GM18505 (cell line): ENCODE measurements around the gene IGSF9.
"Not testable (repeated sequence)": the region's sequence is repeated elsewhere in the genome, so short reads cannot be mapped to it uniquely, and the experiment has no call there.

ENCODE experiments used
- ATAC-seq: cut with Tn5 transposase; IDR thresholded peaks from one replicate; pipeline ENCODE4 v1.9.1; 2021; ENCODE audit not compliant: unreplicated experiment
- POLR2A ChIP-seq: IDR thresholded peaks from 4 replicates; pipeline ENCODE4 v1.6.1; 2011; ENCODE audit warnings: borderline replicate concordance; ENCODE audit not compliant: insufficient read depth, insufficient read length; ENCODE audit errors: extremely low read depth

Gene IGSF9

DNA sequence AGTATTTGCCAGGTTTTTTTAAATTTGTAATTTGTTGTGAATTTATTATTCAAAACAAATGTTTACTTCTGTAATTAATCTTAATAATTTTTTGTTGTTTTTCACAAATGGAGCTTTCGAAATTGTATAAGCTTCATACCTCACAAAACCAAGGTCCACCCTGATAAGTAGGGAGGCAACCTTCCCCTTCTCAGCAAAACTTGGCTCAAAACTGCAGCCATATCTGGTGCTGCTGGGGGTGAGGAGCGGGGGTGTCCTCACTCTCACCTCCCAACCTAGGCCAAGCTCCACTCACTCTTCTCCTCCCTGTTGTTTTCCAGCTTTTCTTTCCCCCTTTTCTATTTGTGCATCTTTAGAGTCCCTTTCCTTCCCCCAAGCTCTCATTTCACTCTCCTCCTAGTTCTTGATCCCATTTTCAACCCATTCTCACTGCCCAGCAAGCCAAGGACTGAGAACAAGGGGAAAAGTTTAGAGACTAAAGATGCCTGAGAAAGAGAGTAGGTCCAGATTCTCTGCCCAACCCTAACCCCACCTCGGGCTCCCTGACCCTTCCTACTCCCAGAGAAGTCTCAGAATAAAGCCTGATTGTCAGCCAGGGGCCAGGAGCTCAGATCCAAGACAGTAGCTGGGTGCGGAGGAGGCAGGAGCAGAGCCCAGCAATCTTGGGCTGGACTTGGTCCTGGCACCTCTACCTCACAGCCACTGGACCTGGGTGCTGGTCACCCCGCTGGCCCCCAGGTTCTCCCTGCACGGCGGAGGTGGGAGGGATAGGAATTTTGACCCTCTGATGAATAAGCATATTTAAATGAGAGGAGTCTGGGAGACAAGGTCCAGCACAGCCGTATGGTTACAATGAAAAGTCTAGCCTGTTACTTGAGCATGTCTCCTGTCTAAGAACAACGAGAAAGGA, 37.1 kb downstream of the IGSF9 start:
- ATAC-seq, result no peak
- TF ChIP-seq POLR2A, result no peak

DNA sequence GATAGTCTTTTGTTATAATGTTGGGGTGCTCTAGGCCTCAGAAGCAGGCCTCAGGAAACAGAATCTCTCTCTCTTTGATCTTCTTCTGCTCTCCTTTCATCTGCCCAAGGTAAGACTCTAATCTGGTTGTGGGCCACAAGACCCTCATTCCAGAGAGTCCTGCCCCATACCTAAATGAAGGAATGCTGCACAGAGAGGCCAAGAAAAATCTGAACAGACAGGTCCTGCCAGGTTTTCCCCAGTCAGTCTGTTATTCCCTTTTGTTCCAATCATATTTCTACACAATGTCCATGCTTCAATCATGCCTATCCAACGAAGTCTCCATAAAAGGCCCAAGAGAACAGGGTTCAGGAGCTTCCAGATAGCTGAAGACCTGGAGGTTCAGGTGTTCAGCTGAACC, 38.5 kb downstream of the IGSF9 start:
- no peak for ATAC-seq
- TF ChIP-seq POLR2A, result no peak

DNA sequence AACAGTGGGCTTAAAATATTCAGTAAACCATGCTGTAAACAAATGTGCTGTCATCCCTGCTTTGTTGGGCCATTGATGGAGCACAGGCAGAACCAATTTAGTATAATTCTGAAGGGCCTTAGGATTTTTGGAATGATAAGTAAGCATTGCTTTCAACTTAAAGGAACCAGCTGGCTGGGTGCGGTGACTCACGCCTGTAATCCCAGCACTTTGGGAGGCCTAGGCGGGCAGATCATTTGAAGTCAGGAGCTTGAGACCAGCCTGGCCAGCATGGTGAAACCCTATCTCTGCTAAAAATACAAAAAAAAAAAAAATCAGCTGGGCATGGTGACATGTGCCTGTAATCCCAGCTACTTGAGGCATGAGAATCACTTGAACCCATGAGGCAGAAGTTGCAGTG, 41.4 kb downstream of the IGSF9 start:
- not testable (repeated sequence) for ATAC-seq

DNA sequence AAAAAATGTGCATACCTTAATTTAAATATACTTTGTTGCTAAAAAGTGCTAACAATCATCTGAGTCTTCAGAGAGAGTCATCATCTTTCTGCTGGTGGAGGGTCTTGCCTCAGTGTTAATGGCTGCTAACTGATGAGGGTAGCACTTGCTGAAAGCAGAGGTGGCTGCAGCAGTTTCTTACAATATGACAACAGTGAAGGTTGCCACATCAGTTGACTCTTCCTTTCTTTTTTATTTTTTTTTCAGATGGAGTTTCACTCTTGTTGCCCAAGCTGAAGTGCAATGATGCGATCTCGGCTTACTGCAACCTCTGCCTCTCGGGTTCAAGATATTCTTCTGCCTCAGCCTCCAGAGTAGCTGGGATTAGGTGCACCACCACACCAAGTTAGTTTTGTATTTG, 42.9 kb downstream of the IGSF9 start:
- TF ChIP-seq POLR2A, result no peak
- ATAC-seq, result no peak

DNA sequence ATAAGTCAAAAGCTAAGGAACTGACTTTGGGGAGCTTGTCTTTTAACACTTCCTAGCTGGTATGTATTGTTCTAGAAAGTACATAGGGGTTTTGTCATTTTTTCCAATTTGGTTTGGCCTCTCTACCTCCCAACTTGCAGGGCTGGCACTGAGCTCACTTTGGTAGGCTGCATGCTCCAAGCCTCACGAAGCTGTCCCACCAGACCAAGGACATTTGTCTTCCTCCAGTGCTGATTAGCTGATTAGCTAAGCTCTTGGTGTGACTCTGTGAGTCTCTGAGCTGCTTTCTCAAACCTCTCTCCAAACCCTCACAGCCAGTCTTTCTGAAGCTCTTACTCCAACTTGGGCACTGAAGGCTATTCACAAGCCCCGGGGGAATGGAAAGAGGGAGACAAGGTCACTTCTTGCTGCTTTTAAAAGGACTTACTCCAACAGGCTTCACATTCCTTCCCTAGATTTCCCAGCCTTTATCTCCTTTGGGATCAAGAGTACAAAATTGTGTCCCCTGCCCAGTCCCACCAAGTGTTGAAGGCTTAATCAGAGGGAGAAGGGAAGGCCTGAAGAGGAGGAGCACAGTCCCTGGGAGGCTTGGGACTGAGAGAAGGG, 44.6 kb downstream of the IGSF9 start:
- TF ChIP-seq POLR2A, result no peak
- ATAC-seq, result no peak

DNA sequence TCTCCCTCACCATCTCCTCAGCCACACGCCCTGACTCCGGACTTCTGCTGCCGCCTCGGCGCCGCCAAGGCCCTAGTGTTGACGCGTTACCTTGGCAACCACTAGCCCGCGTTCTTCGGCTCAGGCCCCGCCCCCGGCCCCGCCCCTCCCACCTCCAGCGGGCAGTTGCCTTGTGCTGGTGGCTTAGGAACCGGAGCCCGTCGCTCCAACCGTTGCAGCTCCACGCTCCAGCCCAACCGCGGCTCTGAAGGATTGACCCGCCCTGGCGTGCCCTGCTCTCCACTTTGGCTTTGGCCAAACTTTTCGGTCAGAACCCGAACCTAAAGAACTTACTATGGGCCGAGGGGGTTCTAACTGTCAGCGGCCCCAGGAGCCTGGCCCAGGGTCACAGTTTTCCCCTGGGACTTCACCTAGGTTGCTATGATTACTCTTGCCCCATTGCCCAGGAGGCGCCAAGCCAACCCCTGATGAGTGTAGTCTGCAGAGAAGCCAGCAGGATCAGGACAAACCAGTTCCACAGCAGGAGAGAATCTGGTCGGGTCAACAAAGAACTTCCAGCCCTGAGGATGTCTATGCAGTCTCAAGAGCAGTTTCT, 45.2 kb downstream of the IGSF9 start, which contains the start of gene CFAP45:
CFAP45 (minus strand) TSS at position 80 of the 595 bp plus-strand sequence; CDS start at position 13, 67 bp downstream.
- no peak for TF ChIP-seq POLR2A
- ATAC-seq, result no peak

DNA sequence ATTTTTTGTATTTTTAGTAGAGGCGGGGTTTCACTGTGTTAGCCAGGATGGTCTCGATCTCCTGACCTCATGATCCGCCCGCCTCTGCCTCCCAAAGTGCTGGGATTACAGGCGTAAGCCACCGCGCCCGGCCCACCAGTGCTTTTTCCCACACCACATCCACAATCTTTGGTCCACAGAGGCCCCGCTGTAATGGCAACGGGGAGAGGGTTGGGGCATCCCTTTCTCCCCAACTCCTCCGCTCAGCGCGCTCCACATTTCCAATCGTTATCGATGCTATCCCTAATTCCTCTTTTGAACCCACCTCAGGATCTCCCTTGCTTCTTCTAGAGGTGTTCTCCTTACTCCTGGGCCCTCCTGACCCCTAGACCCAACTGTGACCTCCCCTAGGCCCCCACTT, 45.8 kb downstream of the IGSF9 start:
- not testable (repeated sequence) for ATAC-seq

DNA sequence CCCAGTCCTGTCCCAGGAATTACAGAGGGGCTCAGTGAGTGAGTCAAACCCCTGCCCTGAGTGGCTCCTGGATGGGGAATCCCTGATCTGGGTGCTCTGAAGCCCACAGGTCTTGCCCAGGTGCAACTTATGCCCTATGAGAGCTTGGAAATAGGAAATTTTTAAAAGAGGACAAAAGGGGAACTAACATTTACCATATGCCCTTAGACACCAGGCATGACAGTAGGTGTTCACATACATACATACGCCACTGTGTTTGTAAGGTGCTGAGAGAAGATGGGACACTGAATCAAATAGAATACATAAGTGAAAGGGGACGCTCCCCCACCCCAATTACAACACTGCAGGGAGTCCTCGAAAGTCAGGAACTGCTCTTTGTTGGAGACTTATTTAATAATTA, 46.9 kb downstream of the IGSF9 start:
- ATAC-seq, result no peak
- TF ChIP-seq POLR2A, result no peak

DNA sequence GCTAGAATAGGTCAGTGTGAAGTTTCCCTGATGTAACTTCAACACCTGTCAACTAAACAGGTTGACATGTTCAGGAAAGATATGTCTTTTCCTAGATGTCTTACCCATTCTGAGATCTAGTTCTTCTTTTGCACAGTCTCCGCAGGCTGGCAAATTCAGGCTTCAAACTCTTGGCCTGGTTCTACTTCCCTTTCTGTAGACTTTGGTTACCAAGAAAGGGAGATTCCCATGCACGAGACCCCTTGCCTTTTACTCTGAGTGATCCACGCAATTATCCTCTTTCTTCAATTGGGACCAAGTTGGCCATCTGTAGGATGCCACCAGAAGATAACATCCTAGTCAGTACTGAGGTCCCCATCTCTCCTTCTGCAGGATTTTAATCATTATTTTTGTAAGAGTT, 47.5 kb downstream of the IGSF9 start:
- no peak for ATAC-seq
- no peak for TF ChIP-seq POLR2A

DNA sequence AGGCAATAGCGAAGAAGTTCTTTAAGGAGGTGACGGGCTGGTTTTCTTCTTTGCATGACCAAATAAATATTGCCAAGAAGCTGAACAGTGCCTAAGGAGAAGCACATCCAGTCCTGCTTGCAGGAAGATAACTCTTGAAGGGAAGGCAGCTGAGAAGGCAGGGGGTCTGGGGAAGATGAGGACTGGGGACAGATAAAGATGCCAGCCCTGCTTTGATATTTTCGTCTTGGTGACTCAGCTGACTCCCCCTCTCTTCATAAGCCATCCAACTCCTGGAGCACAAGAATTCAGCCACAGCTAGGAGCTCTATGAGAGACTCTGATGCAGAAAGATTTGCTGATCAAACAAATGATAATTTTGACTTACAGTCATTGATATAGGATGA, 48.9 kb downstream of the IGSF9 start:
- TF ChIP-seq POLR2A, result no peak
- ATAC-seq, result no peak

DNA sequence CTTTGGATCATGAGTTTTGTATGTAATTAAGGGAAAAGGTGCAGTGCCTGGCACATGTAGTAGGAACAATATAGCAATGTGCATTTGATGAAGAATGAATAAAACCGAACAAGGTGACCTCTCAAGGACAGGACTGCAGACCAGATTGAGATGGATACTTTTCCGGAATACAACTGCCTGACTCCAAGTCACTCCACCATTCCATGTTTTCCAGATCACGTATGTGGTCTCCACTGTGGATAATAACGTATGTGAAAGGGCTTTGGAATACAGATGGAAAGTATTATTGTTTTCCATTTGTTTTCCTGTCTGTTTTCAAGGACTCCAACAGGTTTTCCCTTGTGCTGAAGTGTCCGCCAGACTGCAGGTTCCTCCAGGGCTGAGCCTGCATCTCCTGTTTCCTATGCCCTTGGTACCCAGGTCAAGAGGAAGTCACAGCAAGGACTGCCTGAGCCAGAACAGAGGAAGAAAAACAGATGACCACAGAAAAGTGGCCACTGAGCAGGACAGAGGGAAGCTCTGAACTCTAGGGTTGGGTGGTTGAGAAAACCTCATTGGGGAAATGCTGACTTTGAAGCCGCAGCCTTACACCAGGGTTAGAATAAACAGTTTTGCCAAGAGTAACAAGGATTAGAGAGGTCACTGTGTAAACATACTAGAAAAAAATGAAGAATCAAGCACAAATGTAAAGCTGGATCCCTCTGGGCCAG, 49.4 kb downstream of the IGSF9 start:
- no peak for ATAC-seq
- TF ChIP-seq POLR2A, result no peak

DNA sequence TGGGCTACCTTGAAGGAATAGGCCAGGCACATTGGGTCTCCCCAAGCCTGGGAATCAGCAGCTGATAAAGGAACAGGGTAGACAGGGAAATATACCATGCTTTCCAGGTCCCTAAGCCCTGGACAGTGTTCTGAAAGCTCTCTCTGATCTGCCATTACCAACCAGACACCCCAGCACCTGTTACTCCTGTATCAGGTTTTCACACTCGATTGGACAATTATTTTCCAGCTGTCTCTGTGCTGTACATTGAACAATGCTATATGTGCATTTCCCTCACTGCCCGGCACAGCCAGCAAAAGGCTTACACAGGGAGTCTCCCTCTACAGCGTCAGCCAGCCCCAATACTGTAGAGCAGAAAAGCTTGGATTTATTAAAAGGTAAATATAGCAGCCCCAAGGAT, 50.1 kb downstream of the IGSF9 start:
- ATAC-seq, result no peak
- TF ChIP-seq POLR2A, result no peak

DNA sequence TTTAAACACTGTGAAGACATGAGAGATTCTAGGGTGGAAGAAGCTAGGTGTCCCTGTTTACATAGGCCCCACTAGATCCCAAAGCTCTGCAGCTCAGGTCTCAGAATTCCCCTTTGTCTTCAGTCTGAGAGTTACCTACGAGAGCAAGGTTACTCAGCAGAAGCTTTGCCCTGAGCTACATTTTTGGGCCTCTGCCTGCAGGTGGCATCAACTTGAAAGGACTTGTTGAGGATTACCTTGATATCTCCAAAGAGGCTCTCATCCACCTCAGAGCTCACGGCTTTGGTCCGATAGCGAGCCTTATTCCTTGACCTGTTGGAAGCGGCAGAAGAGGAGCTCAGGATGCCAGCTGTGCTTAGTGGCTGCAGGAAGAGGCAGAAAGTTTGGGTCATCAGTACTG, 52.5 kb downstream of the IGSF9 start:
- no peak for ATAC-seq
- TF ChIP-seq POLR2A, result no peak
